ENCODE data around the gene ANKRD44.

Gene ANKRD44

GRCh38 chr2:197197895-197198311, 112.7 kb downstream of the ANKRD44 start:
- Histone ChIP-seq H3K4me1 (ENCODE audit: insufficient read depth, low read length, severe bottlenecking) (peaks cover 58% of the 10 kb centered on the region), H3K27me3 (ENCODE audit: insufficient read depth, low read length) (no peaks in the 10 kb centered on the region), H3K9me3 (ENCODE audit: low read length) (no peaks in the 10 kb centered on the region), H3K27ac (ENCODE audit: low read depth, low read length, poor library complexity, severe bottlenecking) (peak overlapping the region; percentile 79), H3K4me3 (ENCODE audit: low read depth, low read length, poor library complexity, severe bottlenecking) (peak overlapping the region; percentile 49), H3K9me2 (ENCODE audit: low read depth, low read length) (no peaks in the 10 kb centered on the region), H4K20me1 (ENCODE audit: insufficient read depth, low read length) (no peaks in the 10 kb centered on the region), H3K4me2 (ENCODE audit: low read length) (peak overlapping the region; percentile 67), H3F3A (ENCODE audit: insufficient read depth, low read length) (no peaks in the 10 kb centered on the region), H3K9ac (ENCODE audit: low read length) (peak overlapping the region; percentile 37; the same call in 1 of the 2 replicates), H2AFZ (ENCODE audit: low read length) (no peak overlapping the region), H3K79me2 (ENCODE audit: insufficient read depth, low read length) (no peaks in the 10 kb centered on the region), H3K36me3 (ENCODE audit: insufficient read depth, low read length) (peaks cover 3% of the 10 kb centered on the region; the same call in 1 of the 2 replicates)
- TF ChIP-seq EZH2 (IDR thresholded peaks at IDR 0.05; ENCODE audit: borderline replicate concordance, low read length): no peak

GRCh38 chr2:197196541-197197180, 113.9 kb downstream of the ANKRD44 start:
- no peaks in the 10 kb centered on the region for H4K20me1 ChIP-seq (ENCODE audit: insufficient read depth, low read length)
- H3K9ac ChIP-seq (ENCODE audit: low read length): no peak overlapping the region
- H2AFZ ChIP-seq (ENCODE audit: low read length): no peak overlapping the region
- TF ChIP-seq EZH2 (IDR thresholded peaks at IDR 0.05; ENCODE audit: borderline replicate concordance, low read length) (no peak), CTCF (IDR thresholded peaks at IDR 0.05; ENCODE audit: low read length) (no peak)
- H3K4me2 ChIP-seq (ENCODE audit: low read length): no peak overlapping the region
- peaks cover 60% of the 10 kb centered on the region for H3K4me1 ChIP-seq (ENCODE audit: insufficient read depth, low read length, severe bottlenecking)
- no peaks in the 10 kb centered on the region for H3K36me3 ChIP-seq (ENCODE audit: insufficient read depth, low read length)
- H3F3A ChIP-seq (ENCODE audit: insufficient read depth, low read length): no peaks in the 10 kb centered on the region
- H3K4me3 ChIP-seq (ENCODE audit: low read depth, low read length, poor library complexity, severe bottlenecking): no peak overlapping the region
- H3K79me2 ChIP-seq (ENCODE audit: insufficient read depth, low read length): no peaks in the 10 kb centered on the region
- H3K27ac ChIP-seq (ENCODE audit: low read depth, low read length, poor library complexity, severe bottlenecking): peak overlapping the region; percentile 8
- no peaks in the 10 kb centered on the region for H3K27me3 ChIP-seq (ENCODE audit: insufficient read depth, low read length)
- no peaks in the 10 kb centered on the region for H3K9me2 ChIP-seq (ENCODE audit: low read depth, low read length)
- H3K9me3 ChIP-seq (ENCODE audit: low read length): no peaks in the 10 kb centered on the region

- Histone ChIP-seq H4K20me1 (ENCODE audit: insufficient read depth, low read length) (no peaks in the 10 kb centered on the region), H3K4me2 (ENCODE audit: low read length) (no peak overlapping the region), H3K9me2 (ENCODE audit: low read depth, low read length) (no peaks in the 10 kb centered on the region), H2AFZ (ENCODE audit: low read length) (no peak overlapping the region), H3K27me3 (ENCODE audit: insufficient read depth, low read length) (no peaks in the 10 kb centered on the region), H3K9ac (ENCODE audit: low read length) (no peak overlapping the region), H3K4me3 (ENCODE audit: low read depth, low read length, poor library complexity, severe bottlenecking) (no peak overlapping the region), H3K27ac (ENCODE audit: low read depth, low read length, poor library complexity, severe bottlenecking) (no peak overlapping the region), H3K79me2 (ENCODE audit: insufficient read depth, low read length) (peaks cover 6% of the 10 kb centered on the region; the same call in 1 of the 2 replicates), H3K36me3 (ENCODE audit: insufficient read depth, low read length) (no peaks in the 10 kb centered on the region), H3K9me3 (ENCODE audit: low read length) (no peaks in the 10 kb centered on the region), H3F3A (ENCODE audit: insufficient read depth, low read length) (no peaks in the 10 kb centered on the region), H3K4me1 (ENCODE audit: insufficient read depth, low read length, severe bottlenecking) (peaks cover 55% of the 10 kb centered on the region)
- no peak for TF ChIP-seq CTCF (IDR thresholded peaks at IDR 0.05; ENCODE audit: low read length)
- TF ChIP-seq EZH2 (IDR thresholded peaks at IDR 0.05; ENCODE audit: borderline replicate concordance, low read length): no peak
These were observed 115.1 kb downstream of the ANKRD44 start for GRCh38 chr2:197195518-197195917.

GRCh38 chr2:197191940-197192322, 118.6 kb downstream of the ANKRD44 start:
- H3F3A ChIP-seq (ENCODE audit: insufficient read depth, low read length): no peaks in the 10 kb centered on the region
- no peaks in the 10 kb centered on the region for H4K20me1 ChIP-seq (ENCODE audit: insufficient read depth, low read length)
- no peak overlapping the region for H3K9ac ChIP-seq (ENCODE audit: low read length)
- peaks cover 10% of the 10 kb centered on the region; the same call in 1 of the 2 replicates for H3K79me2 ChIP-seq (ENCODE audit: insufficient read depth, low read length)
- TF ChIP-seq EZH2 (IDR thresholded peaks at IDR 0.05; ENCODE audit: borderline replicate concordance, low read length) (no peak), CTCF (IDR thresholded peaks at IDR 0.05; ENCODE audit: low read length) (no peak)
- no peak overlapping the region for H3K4me3 ChIP-seq (ENCODE audit: low read depth, low read length, poor library complexity, severe bottlenecking)
- peaks cover 2% of the 10 kb centered on the region; the same call in 1 of the 2 replicates for H3K36me3 ChIP-seq (ENCODE audit: insufficient read depth, low read length)
- peaks cover 24% of the 10 kb centered on the region for H3K4me1 ChIP-seq (ENCODE audit: insufficient read depth, low read length, severe bottlenecking)
- no peak overlapping the region for H3K4me2 ChIP-seq (ENCODE audit: low read length)
- H2AFZ ChIP-seq (ENCODE audit: low read length): no peak overlapping the region
- no peaks in the 10 kb centered on the region for H3K27me3 ChIP-seq (ENCODE audit: insufficient read depth, low read length)
- H3K9me2 ChIP-seq (ENCODE audit: low read depth, low read length): no peaks in the 10 kb centered on the region
- no peaks in the 10 kb centered on the region for H3K9me3 ChIP-seq (ENCODE audit: low read length)
- H3K27ac ChIP-seq (ENCODE audit: low read depth, low read length, poor library complexity, severe bottlenecking): no peak overlapping the region
